Cardiac fibroblast (primary cell): ENCODE measurements around the gene CLVS2.

ENCODE experiments used
- DNase-seq, 2 donors: peaks; one replicate each; pipeline versions ENCODE4 v3.0.0 to v3.0.0-alpha.2; 2010; ENCODE audit warnings: low read depth in 2 of 2
- H3K4me3 ChIP-seq, 2 donors: replicated peaks in 1 of 2; 1 replicate in 1 of 2; 2 replicates in 1 of 2; pipeline ENCODE4 v1.5.1; 2011; ENCODE audit warnings: low read depth in 2 of 2, low read length in 2 of 2, mild to moderate bottlenecking in 2 of 2, moderate library complexity in 1 of 2
- CTCF ChIP-seq: IDR thresholded peaks from one replicate; pipeline ENCODE4 v1.5.1; 2011; ENCODE audit warnings: low read depth, mild to moderate bottlenecking, low read length, inconsistent platforms

CLVS2 gene

GRCh38 chr6:122977180-122977579, 18.9 kb upstream of the CLVS2 start:
- no peak overlapping the region for H3K4me3 ChIP-seq
- no peak for DNase-seq
- TF ChIP-seq CTCF = no peak

GRCh38 chr6:122984393-122984792, 11.6 kb upstream of the CLVS2 start:
- no peak for TF ChIP-seq CTCF
- no peak for DNase-seq
- no peak overlapping the region for H3K4me3 ChIP-seq

- H3K4me3 ChIP-seq = no peak overlapping the region
- no peak for TF ChIP-seq CTCF
- DNase-seq = no peak
These were observed 1.8 kb upstream of the CLVS2 start for GRCh38 chr6:122994256-122994655.

- H3K4me3 ChIP-seq = peak overlapping the region; percentile 51 to 53
- no peak for DNase-seq
- no peak for TF ChIP-seq CTCF
These were observed 915 bp downstream of the CLVS2 start for GRCh38 chr6:122996794-122997505.

DNA sequence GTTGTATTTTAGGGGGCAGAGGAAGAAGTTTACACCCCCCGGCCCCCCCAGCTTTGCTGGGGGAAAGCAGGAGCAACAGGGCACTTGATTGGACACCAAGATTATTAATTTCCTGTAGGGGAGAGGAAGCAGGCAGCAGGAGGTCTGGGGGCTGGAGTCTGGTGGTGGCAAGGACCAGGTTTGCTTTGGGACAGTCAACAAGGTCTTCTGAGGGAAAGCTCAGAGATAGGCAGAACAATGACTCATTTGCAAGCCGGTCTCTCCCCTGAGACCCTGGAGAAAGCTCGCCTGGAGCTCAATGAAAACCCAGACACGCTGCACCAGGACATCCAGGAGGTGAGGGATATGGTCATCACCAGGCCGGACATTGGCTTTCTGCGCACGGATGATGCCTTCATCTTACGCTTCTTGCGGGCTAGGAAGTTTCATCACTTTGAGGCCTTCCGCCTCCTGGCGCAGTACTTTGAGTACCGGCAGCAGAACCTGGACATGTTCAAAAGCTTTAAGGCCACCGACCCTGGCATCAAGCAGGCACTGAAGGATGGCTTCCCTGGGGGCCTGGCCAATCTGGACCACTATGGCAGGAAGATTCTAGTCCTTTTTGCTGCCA, 1.6 kb downstream of the CLVS2 start:
- no peak for TF ChIP-seq CTCF
- no peak for DNase-seq
- H3K4me3 ChIP-seq = no peak overlapping the region

GRCh38 chr6:122998403-122998975, 2.5 kb downstream of the CLVS2 start:
- no peak for DNase-seq
- H3K4me3 ChIP-seq = no peak overlapping the region

More at GRCh38 chr6:122998403-122998975, 2.5 kb downstream of the CLVS2 start:
- TF ChIP-seq CTCF = no peak
